Ramos (cell line): ENCODE data around the gene TMEM184A.

Experiments
- in situ Hi-C: fragments of 300-500 bp; cut with MboI; formaldehyde crosslinking; loops from one replicate; pipeline ENCODE4 v1.14.3; 2022; ENCODE audit warnings: low sequenced_read_pairs; ENCODE audit not compliant: unreplicated experiment

TMEM184A gene

GRCh38 chr7:1557006-1557405 is 1.0 kb upstream of the TMEM184A start:
- in situ Hi-C loops, result no loop called here

DNA sequence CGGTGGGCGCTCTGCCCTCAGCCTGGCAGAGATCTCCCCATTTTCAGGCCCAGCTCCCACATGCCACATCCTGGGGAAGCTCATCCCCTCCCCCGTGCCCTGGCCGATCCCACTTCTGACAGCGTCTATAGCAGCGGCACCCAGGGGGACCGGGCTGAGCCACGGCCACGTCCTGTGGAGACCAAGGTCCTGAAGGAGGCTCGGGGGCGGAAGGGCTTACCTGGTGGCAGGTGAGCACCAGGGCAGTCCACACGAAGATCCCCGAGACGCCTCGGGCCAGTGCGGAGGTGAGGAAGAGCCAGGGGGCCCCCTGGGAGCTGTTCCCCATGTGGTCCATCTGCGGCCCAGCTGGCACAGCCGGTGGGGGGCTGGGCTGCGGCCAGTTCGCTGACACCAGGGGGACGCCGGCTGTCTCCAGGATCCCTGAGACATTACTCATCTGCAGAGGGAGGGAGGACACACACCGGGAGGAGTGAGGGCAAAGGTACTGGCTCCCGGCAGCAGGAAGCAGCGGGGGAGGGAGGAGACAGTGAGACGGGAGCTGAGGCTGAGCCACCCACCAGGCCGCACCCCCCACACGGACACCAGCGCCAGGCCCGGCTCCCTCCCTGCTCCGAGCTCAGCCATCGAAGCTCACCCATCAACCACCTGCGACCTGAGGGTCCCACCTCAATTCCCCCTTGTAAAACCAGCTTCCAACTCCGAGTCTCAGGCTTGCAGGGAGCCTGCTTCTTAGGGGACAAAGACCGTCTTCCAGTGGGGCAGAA is 776 bp downstream of the TMEM184A start:
- in situ Hi-C loops, result no loop called here

GRCh38 chr7:1554333-1555045 is 1.5 kb downstream of the TMEM184A start:
- in situ Hi-C loops, result no loop called here

GRCh38 chr7:1553512-1554210 is 2.3 kb downstream of the TMEM184A start:
- in situ Hi-C loops, result no loop called here

DNA sequence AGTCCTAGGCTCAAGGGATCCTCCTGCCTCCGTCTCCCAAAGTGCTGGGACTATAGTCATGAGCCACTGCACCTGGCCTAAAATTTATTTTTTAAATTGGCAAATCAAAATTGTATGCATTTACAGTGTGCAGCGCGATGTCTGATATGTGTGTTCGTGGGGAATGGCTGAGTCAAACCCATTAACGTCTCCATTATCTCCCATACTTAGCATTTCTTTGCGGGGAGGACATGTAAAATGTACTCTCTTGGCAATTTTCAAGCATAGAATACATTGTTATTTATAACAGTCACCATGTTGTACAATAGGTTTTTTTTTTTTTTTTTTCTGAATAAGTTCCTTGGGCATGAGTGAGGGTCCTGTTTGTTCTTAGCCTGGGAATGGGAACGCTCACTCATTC is 3.8 kb downstream of the TMEM184A start:
- in situ Hi-C loops, result no loop called here

- in situ Hi-C loops, result no loop called here
These were observed 5.2 kb downstream of the TMEM184A start for GRCh38 chr7:1550846-1551155.

GRCh38 chr7:1550005-1550845 is 5.8 kb downstream of the TMEM184A start:
- in situ Hi-C loops, result no loop called here

DNA sequence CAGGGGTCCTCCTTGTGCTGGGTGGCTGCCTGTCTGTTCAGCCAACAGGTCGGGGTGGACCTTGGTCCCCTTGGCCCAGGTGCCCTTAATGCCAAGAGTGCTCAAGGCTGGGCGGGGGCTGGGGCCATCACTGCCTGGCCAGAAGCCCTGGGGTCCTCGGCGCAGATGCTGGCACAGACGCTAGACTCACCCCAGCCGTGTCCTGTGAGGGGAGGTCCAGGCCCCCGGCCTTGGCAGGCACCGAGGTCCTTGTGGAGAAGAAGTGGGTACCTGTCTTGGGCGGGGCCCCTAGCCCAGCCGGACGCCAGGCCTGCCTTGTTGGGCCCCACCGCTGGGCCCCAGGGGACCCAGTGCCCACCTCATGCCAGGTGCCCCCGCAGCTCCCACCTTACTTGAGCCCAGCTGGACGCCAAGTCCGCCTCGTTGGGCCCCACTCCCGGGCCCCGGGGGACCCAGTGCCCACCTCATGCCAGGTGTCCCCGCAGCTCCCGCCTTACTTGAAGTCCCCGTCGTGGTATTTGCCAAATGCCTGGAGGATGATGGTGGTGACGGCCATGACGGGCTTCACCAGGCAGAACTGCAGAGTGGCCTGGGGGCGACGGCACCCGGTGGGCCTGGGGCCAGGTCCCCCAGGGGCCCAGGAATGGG is 6.5 kb downstream of the TMEM184A start:
- in situ Hi-C loops, result loop anchor here (10.0 kb wide), 1 partner anchor 55 kb away; no protein-coding TSS in a partner anchor

GRCh38 chr7:1548944-1549343 is 7.1 kb downstream of the TMEM184A start:
- in situ Hi-C loops, result loop anchor here (10.0 kb wide), 1 partner anchor 54 kb away; no protein-coding TSS in a partner anchor

- in situ Hi-C loops, result loop anchor here (10.0 kb wide), 1 partner anchor 54 kb away; no protein-coding TSS in a partner anchor
These were observed 7.6 kb downstream of the TMEM184A start for GRCh38 chr7:1548438-1548831.

GRCh38 chr7:1547777-1548437 is 8.1 kb downstream of the TMEM184A start:
- in situ Hi-C loops, result loop anchor here (10.0 kb wide), 1 partner anchor 53 kb away; no protein-coding TSS in a partner anchor

DNA sequence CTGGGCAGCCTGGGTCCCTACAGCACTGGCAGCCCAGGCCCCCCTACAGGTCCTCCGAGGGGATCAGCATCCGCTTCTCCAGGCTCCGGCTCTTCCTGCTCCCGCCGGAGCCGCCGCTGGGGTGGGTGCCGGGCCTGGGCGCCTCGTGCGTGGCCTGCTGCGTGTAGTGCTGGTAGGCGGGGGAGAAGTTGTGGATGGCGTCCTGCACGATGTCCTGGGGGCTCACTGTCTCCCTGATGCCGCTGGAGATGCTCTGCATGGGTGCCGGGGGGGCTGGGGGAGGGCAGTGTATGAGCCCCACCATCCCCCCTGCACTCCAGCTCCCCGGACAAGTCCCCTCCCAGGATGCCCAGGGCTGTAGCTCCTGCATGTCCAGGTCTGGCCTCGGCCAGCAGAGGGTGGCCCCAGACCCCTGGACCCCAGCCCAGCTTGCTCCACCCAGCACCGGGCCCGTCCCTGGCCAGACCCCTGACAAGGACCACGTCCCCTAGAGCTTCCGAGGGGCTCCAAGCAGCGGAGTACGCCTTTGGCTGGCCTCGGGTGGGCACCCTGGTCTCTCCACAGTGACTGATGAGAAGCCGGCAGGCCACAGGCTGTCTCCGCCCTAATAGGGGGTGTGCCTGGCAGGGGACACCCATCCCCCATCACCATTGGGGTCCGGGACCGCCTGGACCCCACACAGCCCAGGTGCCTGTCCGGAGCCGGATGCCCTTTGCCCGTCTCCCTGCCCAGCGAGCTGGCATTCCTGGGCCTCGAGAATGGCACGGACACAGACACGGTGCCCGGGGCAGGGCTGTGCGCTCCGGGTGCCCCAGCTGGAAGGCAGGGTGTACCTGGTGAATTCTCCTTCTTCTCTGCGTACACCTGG is 8.9 kb downstream of the TMEM184A start:
- in situ Hi-C loops, result loop anchor here (10.0 kb wide), 1 partner anchor 52 kb away; no protein-coding TSS in a partner anchor

DNA sequence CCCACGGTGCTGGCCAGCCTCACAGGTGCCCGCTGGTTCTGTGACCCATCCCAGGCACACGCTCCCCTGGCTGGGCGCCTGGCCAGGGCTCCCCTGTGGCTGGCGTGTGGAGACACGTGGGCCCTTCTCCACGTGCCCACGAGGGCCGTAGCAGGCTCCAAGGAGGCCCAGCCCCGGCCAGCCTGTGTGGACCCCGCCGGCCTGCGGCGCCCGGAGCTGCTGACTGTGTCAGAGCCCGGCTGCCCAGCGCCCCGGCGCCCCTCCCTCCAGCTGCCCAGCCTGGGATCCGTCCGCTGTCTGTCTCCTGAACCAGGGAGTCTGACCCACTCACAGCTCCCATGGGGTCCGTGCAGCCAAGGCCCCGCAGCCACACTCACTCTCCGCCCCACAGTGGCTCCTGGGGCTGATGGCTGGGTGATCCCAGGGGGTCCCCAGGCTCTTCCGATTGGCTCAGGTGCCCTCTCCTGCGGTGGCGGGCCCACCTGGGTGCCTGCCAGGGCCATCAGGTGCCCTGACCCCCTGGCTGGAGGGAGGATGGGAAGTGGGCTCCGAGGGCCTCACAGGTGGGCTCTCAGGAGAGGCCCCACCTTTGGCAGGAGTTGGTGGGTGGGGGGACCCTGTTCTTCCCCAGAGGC is 9.6 kb downstream of the TMEM184A start:
- in situ Hi-C loops, result loop anchor here (10.0 kb wide), 1 partner anchor 52 kb away; no protein-coding TSS in a partner anchor

GRCh38 chr7:1545417-1546246 is 10.4 kb downstream of the TMEM184A start:
- in situ Hi-C loops, result loop anchor here (10.0 kb wide), 1 partner anchor 51 kb away; no protein-coding TSS in a partner anchor

DNA sequence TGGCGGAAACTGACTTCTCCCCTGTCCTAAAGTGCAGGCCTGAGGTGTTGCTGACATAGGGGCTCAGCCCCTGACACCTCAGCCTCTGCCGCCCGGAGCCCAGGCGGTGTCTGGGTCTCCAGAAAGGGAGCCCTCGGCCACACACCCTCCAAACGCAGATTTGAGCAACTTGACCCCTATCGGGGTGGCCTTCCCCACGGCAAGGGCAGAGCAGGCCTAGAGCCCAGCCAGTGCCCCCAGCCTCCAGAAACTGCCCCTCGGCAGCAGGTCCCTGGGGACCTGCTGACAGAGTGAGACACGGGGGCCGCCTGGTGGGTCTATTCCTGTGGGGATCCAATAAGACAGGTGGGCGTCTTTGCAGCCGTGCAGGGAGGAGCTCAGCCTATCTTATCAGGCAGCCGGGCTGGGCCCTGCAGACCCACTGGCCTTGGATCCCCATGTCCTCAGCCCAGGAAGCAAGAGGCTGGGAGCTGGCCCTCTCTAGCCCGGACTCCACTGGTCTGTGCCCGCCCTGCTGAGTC is 11.0 kb downstream of the TMEM184A start:
- in situ Hi-C loops, result loop anchor here (10.0 kb wide), 1 partner anchor 50 kb away; no protein-coding TSS in a partner anchor

- in situ Hi-C loops, result loop anchor here (10.0 kb wide), 1 partner anchor 50 kb away; no protein-coding TSS in a partner anchor
These were observed 11.7 kb downstream of the TMEM184A start for GRCh38 chr7:1544178-1544895.
